Motor neuron (in vitro differentiated cells): ENCODE data around the gene PTPRM. TPM values are rescaled to one million over a fixed set of nuclear protein-coding genes. Genes with fewer than 3 reads are reported as not detected.

Source experiments
- ATAC-seq, 8 experiments: fragments of 200-7000 bp; cut with Tn5 transposase; replicated peaks in 6 of 8; 2 replicates each; pipeline ENCODE4 v1.8.0; 2021; ENCODE audit warnings: mild to moderate bottlenecking in 8 of 8, moderate library complexity in 8 of 8
- H3K27ac ChIP-seq, 2 donors: fragments of 250-450 bp; sonication (Bioruptor Pico); 2 replicates each; pipeline ENCODE4 v1.9.0; 2021; ENCODE audit warnings: antibody characterized with exemption in 2 of 2, mild to moderate bottlenecking in 2 of 2, moderate library complexity in 1 of 2
- H3K4me1 ChIP-seq, 2 donors: fragments of 250-450 bp; sonication (Bioruptor Pico); replicated peaks in 1 of 2; 2 replicates each; pipeline ENCODE4 v1.6.1; 2021; ENCODE audit warnings: antibody characterized with exemption in 2 of 2, mild to moderate bottlenecking in 2 of 2, moderate library complexity in 1 of 2
- H3K4me3 ChIP-seq, 5 donors: fragments of 250-450 bp; sonication (Bioruptor Pico); 2 replicates each; pipeline ENCODE4 v1.9.0; 2021; ENCODE audit warnings: antibody characterized with exemption in 5 of 5, mild to moderate bottlenecking in 5 of 5, moderate library complexity in 4 of 5
- WGBS, 10 experiments: fragments of 450-650 bp; shearing (Covaris generic); methylation state at CpG; one replicate each; pipeline ENCODE4 v1.0.0; 2022; 5-methylcytosine and 5-hydroxymethylcytosine counted together
- in situ Hi-C, 9 experiments: fragments of 400-800 bp; cut with MboI; loops; one replicate each; pipeline ENCODE4 v1.15.0; 2021; ENCODE audit warnings: low sequenced_read_pairs in 9 of 9, low pct_unique_long_range_greater_than_20kb in 2 of 9; ENCODE audit not compliant: unreplicated experiment in 9 of 9
- total RNA-seq, 8 experiments: library from RNA; unstranded; fragments of 300-600 nt; gene quantifications; 2 replicates each; pipeline versions ENCODE4 v1.2.3 to v1.2.4, GENCODE V29; 2022

The PTPRM gene
- total RNA-seq, 8 experiments from 2014 or later: 12.9 to 106 (median 66.9) TPM

DNA sequence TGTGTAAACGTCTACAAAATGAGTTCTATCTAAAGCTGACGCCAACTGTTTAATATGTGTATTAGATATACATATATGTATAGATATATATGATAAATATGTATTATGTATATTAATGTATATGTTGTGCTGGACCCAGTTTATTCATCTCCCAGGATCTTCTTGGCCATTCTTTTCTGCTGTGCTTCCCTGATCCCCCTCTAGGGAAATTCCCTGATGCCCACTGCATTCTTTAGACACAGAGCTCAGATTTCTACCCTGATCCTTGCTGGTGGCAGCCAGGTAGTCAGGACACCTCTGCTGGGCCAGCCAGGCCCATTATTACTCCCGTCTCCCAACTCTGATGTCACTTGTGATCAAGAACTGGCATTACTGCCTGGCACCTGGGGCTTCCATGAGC lies 292.0 kb downstream of the PTPRM start:
- ATAC-seq: peak in 1 of 8 experiments; percentile 64
- Histone ChIP-seq H3K4me1 (no peaks in the 10 kb centered on the region), H3K27ac (no peak overlapping the region), H3K4me3 (no peak overlapping the region)
- in situ Hi-C loops: no loop called here
- 33 to 100% (median 94%) methylated on average over 1 to 3 of the region's 3 CpGs; no CpG with 5 or more reads in 4 of the 10 experiments for WGBS, 10 experiments

GRCh38 chr18:7870266-7870665 lies 303.1 kb downstream of the PTPRM start:
- WGBS, 10 experiments: 0 to 100% (median 80%) methylated on average over 1 of the region's 1 CpG; no CpG with 5 or more reads in 1 of the 10 experiments
- peaks cover 0 to 6% of the 10 kb centered on the region in 2 donors for H3K4me1 ChIP-seq
- no peak overlapping the region for H3K27ac ChIP-seq
- peak in 3 of 8 experiments; percentile 69 to 77 (median 69) for ATAC-seq
- no peak overlapping the region for H3K4me3 ChIP-seq
- in situ Hi-C loops: no loop called here

- Histone ChIP-seq H3K27ac (no peak overlapping the region), H3K4me3 (no peak overlapping the region), H3K4me1 (peaks cover 0 to 6% of the 10 kb centered on the region in 2 donors)
- in situ Hi-C loops: no loop called here
- WGBS, 10 experiments: 0 to 89% (median 67%) methylated on average over 1 to 4 of the region's 4 CpGs; no CpG with 5 or more reads in 1 of the 10 experiments
- ATAC-seq: peak in 1 of 8 experiments; percentile 12
Measured at GRCh38 chr18:7870855-7871254, 303.7 kb downstream of the PTPRM start.

GRCh38 chr18:7871560-7872456 lies 304.7 kb downstream of the PTPRM start:
- Histone ChIP-seq H3K4me3 (no peak overlapping the region), H3K4me1 (peaks cover 0 to 6% of the 10 kb centered on the region in 2 donors), H3K27ac (no peak overlapping the region)
- peak in 2 of 8 experiments; percentile 35 to 42 for ATAC-seq
- WGBS, 10 experiments: 20 to 100% (median 90%) methylated on average over 1 to 4 of the region's 4 CpGs
- in situ Hi-C loops: no loop called here

DNA sequence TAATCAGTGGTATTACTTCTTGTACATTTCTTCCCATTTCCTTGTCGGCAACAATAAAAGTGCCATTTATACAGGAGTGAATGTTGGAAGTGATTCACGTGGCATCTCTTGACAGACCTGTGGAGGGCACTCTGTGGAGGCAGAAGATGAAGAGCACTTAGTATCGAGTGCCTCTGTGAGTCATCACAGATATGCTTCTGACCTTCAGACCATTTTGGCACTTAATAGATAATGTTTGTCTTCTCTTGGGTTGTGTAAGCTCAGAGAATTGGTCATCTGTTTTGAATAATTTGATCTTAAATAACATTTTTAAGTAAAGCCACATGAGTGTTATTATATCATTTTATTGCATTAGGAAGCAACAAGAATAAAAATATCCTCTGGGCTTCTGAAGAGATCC lies 305.5 kb downstream of the PTPRM start:
- Histone ChIP-seq H3K4me3 (no peak overlapping the region), H3K4me1 (peaks cover 0 to 6% of the 10 kb centered on the region in 2 donors), H3K27ac (no peak overlapping the region)
- in situ Hi-C loops: no loop called here
- 0 to 86% (median 67%) methylated on average over 1 to 3 of the region's 3 CpGs; no CpG with 5 or more reads in 1 of the 10 experiments for WGBS, 10 experiments
- peak in 4 of 8 experiments; percentile 47 to 78 (median 75) for ATAC-seq

DNA sequence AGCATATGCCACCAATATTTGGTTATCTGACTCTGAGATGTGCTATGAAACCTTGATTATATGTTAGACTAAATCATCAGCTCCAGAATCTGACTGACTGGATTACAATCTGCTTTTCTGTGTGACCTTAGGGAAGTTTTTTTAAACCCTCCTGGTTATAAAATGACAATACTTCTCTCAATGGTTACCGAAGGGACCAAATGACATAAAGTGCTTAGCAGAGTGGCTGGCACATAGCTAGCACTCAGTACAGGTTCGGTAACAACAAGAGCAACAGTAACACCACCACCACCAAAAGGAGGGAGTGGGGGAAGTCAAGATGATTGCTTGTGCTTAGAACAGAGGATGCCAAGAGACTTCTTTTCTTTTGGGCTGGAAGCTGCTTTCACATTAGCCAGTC lies 306.2 kb downstream of the PTPRM start:
- no peak overlapping the region for H3K4me3 ChIP-seq
- WGBS, 10 experiments: 58 to 92% (median 74%) methylated on average over 2 of the region's 2 CpGs; no CpG with 5 or more reads in 4 of the 10 experiments
- H3K27ac ChIP-seq: no peak overlapping the region
- peaks cover under 1 to 7% of the 10 kb centered on the region in 2 donors for H3K4me1 ChIP-seq
- in situ Hi-C loops: no loop called here
- no peak for ATAC-seq

GRCh38 chr18:7876354-7877104 lies 309.4 kb downstream of the PTPRM start:
- 71 to 100% (median 96%) methylated on average over 1 to 2 of the region's 2 CpGs; no CpG with 5 or more reads in 2 of the 10 experiments for WGBS, 10 experiments
- Histone ChIP-seq H3K4me3 (no peak overlapping the region), H3K27ac (no peak overlapping the region), H3K4me1 (peaks cover 5 to 18% of the 10 kb centered on the region in 2 donors)
- in situ Hi-C loops: no loop called here
- ATAC-seq: peak in 1 of 8 experiments; percentile 33

DNA sequence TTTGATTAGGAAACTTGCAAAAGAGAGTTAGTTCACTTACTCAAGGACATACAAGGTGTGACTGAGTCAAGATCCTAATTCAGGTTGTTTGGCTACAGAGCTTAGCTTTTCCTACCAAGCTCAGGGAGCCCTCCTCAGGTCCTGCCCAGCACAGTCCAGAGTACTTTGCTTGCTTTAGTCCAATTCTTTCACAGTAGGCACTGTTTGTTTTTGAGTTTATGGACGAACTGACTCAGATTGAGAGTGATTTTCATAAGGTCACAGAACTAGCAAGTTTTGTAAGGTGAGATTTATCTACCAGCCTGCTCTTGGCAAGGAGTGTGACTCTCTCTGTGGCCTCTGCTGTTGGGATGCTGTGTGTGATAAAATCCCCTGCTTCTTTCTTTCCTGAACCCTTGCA lies 310.5 kb downstream of the PTPRM start:
- H3K4me3 ChIP-seq: no peak overlapping the region
- in situ Hi-C loops: no loop called here
- H3K27ac ChIP-seq: no peak overlapping the region
- 27 to 67% (median 50%) methylated on average over 1 of the region's 1 CpG; no CpG with 5 or more reads in 4 of the 10 experiments for whole genome bisulfite sequencing, 10 experiments
- ATAC-seq: peak in 1 of 8 experiments; percentile 34
- peaks cover 5 to 18% of the 10 kb centered on the region in 2 donors for H3K4me1 ChIP-seq

DNA sequence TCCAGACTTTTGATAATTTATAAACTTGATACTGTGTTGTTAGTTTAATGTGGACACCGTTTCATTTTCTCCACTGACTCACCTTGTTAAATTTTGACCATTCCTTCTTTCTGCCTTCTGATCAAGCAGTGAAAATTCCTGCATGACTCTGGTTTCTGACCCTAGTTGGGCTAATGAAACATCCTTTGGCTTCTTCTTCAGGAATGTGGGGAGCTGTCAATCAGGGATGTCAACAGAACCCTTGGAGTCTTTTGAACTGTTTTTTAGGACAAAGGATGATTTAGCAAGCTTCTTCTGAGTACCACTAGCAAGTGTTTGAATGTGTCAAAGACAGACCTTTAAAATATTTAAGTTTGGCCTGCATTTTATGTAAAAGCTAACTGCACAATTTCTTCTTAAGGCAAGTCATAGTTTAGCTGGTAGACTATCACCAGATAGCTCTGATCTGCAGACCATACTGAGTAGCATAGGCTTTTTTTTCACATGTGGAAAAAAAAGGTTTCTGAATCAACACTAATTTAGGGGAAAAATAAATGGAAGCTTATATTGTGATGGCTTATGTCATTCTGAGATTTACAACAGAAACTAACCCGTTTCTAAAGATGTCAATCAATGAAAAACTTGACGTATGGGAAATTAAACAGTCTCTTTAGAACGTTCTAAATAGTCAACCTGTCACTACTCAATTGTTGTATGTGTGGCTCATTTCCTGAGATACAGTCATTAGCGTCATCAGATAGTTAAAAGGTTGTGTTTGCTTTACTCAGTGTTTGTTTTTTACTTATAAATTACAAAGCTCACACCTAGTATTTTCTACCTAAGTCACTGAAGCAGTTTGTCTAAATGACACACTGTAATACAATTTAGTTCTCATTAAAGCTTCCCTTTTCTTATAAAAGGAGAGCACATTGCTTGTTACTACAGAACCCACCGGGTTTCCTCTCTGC lies 311.4 kb downstream of the PTPRM start:
- 35 to 100% (median 54%) methylated on average over 1 to 6 of the region's 6 CpGs for WGBS, 10 experiments
- H3K27ac ChIP-seq: no peak overlapping the region
- ATAC-seq: peak in 4 of 8 experiments; percentile 14 to 74 (median 52)
- no peak overlapping the region for H3K4me3 ChIP-seq
- in situ Hi-C loops: no loop called here
- peaks cover 5 to 18% of the 10 kb centered on the region in 2 donors for H3K4me1 ChIP-seq

- no peak for ATAC-seq
- Histone ChIP-seq H3K4me1 (peaks cover 5 to 18% of the 10 kb centered on the region in 2 donors), H3K27ac (no peak overlapping the region), H3K4me3 (no peak overlapping the region)
- WGBS, 10 experiments: 76 to 100% (median 88%) methylated on average over 1 to 4 of the region's 4 CpGs; no CpG with 5 or more reads in 1 of the 10 experiments
- in situ Hi-C loops: no loop called here
Measured at GRCh38 chr18:7879717-7880116, 312.6 kb downstream of the PTPRM start.

GRCh38 chr18:7885865-7886264 lies 318.7 kb downstream of the PTPRM start:
- WGBS, 10 experiments: 72 to 100% (median 83%) methylated on average over 1 to 5 of the region's 5 CpGs; no CpG with 5 or more reads in 2 of the 10 experiments
- ATAC-seq: peak in 2 of 8 experiments; percentile 24 to 55
- in situ Hi-C loops: no loop called here
- Histone ChIP-seq H3K4me1 (peaks cover 5 to 21% of the 10 kb centered on the region in 2 donors), H3K27ac (no peak overlapping the region), H3K4me3 (no peak overlapping the region)

- 83 to 100% (median 100%) methylated on average over 1 to 2 of the region's 2 CpGs; no CpG with 5 or more reads in 1 of the 10 experiments for WGBS, 10 experiments
- Histone ChIP-seq H3K4me1 (peaks cover 5 to 21% of the 10 kb centered on the region in 2 donors), H3K27ac (no peak overlapping the region), H3K4me3 (no peak overlapping the region)
- in situ Hi-C loops: no loop called here
- ATAC-seq: no peak
Measured at GRCh38 chr18:7886436-7886835, 319.3 kb downstream of the PTPRM start.
